ENCODE measurements around the gene SAMD10.
"Not testable (repeated sequence)": the region's sequence is repeated elsewhere in the genome, so short reads cannot be mapped to it uniquely, and the experiment has no call there.

Gene SAMD10

GRCh38 chr20:63940071-63940471 is 39.4 kb downstream of the SAMD10 start:
- no peak for DNase-seq

- DNase-seq, result no peak
Measured at GRCh38 chr20:63939061-63939935, 40.1 kb downstream of the SAMD10 start.

GRCh38 chr20:63937596-63937995 is 41.8 kb downstream of the SAMD10 start:
- no peak for DNase-seq

DNA sequence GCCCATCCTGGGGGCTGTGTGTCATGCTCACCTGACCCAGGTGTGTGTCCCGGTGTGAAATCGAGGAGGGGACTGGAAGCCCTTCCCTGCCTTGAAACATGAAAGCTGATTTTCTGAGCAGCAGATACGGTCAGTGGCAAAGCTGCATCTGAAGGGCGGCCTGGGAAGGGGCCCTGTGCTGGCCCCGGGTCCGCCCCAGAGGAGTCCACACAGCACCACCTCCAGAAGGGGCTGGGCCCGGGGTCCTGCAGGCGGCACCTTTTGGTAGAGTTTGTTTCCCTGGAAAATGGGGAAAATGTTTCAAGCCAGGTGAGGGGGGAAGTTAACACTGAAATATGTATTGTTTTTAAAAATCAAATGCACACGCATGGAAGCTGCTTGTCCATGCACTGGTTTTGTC is 44.0 kb downstream of the SAMD10 start:
- DNase-seq, result no peak

DNA sequence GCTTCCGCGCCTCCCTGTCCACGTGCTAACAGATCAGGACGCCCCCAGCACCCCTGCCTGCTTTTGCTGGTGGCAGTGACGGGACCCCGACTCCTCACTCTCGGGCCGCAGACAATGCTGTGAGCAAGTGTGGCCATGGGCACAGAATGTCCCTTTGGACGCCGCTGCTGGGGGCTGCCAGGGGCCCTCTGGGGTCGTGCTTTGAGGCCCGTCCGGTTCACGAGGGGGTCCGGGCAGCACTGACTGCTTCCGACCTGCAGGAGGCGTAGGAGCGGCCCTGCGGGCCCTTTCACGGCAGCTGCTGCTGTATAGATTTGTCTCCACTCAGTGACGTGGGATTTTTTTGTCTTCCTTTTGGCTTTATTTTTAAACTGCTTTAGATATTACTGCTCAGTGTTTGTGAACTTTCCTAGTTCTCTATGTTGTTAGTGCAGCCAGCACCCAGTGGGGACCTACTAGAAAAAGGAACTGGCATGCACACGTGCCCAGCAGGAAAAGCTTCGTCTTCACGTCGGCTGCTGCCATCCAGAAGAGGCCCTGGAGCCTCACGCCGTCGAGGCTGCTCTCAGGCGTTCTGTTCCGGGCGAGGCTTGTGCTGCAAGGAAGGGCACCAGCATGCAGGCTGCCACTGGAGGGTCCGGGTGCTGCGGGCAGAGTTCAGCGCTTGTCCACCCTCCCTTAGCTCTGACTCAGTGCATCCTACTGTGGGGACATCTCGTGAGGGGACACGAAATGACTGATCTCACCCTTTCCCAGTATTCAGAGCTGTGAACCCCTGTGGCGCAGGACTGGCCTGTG is 45.0 kb downstream of the SAMD10 start:
- DNase-seq, result no peak

GRCh38 chr20:63933646-63934045 is 45.8 kb downstream of the SAMD10 start:
- no peak for DNase-seq

DNA sequence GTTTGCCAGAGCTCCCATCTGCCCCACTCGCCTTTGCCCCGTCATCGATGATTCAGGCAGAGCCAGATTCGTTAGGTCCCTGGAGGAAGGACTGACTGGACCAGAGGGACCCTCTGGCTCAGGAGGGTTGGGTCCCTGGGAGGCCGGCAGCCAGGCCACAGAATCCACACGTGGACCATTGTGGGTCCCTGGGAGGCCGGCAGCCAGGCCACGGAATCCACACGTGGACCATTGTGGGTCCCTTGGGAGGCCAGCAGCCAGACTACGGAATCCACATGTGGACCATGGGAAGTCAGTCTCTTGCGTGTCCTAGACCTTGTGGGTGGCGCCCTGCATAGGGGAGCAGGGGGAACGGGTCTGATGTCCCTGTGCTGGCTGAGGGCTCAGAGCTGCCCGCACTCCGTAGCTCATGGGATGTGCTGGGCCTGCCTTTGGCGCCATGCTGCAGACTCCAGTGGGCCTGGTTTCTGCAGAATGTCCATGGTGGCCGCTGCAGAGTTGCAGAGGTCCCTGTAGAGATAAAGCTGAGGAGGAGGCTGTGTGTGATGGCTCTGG is 46.8 kb downstream of the SAMD10 start:
- DNase-seq, result no peak

GRCh38 chr20:63931735-63932134 is 47.7 kb downstream of the SAMD10 start:
- DNase-seq, result no peak

DNA sequence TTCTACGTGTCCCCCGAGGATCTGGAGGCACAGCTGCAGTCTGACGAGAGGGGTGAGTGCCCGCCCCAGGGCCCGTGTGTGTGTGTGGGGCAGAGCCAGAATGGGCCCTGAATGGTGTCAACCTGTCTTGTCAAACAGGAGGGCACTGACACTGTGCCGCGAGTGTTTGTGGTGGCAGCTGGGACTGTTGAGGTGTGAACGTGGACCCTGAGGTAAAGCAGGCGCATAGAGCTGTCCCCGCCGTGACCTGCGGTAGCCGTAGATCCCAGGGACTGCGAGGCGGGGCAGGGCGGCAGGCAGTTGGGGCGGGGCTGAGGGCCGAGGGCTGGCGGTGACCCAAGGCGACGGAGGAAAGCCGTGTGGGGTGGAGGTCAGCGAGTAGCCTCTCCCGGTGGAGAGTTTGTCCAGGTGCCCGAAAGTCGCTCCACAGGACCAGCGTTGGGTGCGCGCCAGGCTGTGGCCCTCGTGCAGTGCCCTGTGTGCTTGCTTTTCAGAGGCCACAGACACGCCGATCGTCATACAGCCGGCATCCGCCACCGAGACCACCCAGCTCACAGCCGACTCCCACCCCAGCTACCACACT is 48.4 kb downstream of the SAMD10 start:
- DNase-seq, result no peak

DNA sequence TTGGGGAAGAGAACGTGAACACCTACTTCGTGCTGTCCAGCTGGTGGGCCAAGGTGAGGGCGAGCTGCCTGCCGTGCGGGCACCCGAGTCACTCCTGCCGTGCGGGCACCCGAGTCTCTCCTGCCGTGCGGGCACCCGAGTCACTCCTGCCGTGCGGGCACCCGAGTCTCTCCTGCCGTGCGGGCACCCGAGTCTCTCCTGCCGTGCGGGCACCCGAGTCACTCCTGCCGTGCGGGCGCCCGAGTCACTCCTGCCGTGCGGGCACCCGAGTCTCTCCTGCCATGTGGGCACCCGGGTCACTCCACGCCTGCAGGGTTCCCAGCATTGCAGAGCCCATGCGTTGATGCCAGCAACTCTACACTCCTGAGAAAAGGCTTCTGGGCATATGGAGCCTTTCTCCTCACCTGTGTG is 50.0 kb downstream of the SAMD10 start:
- DNase-seq, result not testable (repeated sequence)

DNA sequence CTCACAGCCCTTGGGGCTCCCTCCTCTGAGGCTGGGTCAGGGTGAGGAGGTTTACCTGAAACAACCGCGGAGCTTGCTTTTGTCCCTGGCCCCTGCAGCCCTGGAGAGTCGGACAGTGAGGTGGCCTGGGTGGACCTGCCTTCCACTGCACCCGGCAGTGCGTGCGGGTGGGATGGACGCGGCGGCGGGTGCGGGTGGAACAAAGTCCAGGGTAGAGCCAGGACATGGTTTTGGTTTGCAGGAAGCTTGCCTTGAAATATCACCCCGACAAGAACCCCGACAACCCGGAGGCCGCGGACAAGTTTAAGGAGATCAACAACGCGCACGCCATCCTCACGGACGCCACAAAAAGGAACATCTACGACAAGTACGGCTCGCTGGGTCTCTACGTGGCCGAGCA is 50.4 kb downstream of the SAMD10 start:
- DNase-seq, result no peak

DNA sequence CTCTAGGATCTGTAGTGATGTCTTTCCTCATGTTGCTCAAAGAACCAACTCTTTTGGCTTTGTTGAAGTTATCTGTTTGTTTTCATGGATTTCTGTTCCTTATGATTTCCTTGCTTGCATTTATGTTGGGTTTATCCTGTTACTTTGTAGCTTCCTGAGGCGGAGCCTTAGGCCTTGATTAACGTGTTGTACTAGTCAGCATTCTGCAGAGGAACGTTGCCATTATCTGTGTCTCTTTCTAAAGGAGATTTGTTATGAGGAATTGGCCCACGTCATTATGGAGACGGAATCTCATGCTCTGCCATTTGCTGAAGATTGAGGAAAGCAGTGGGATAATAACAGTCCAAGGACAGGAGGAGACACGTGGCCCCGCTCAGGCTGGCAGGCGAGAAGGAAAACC is 53.1 kb downstream of the SAMD10 start:
- DNase-seq, result no peak

GRCh38 chr20:63924241-63924640 is 55.2 kb downstream of the SAMD10 start:
- DNase-seq, result no peak
